ENCODE data around the gene DNALI1. TPM values are rescaled to one million over a fixed set of nuclear protein-coding genes. Genes with fewer than 3 reads are reported as not detected.

DNALI1 gene
- total and polyA plus RNA-seq, 2 of the 4 experiments (the other 2 are of a cell fraction) = 9.1 to 10.1 TPM

DNA sequence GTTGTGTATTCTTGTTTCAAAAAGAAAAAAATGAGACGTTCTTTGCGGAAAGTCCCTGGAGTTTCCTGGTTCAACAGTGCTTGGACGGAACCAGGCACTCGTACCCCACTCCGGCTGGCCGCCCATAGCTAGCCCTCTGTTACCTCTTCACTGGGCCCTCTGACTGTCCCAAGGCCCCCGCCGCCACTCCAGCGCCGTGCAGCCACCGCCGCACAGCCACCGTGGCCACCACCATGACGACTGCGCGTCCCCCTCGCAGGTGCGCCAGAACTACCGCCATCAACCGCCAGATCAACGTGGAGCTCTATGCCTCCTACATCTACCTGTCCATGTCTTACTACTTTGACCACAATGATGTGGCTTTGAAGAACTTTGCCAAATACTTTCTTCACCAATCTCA, 12.2 kb upstream of the DNALI1 start:
- H3K4me1 ChIP-seq (ENCODE audit: control insufficient read depth, insufficient read depth, low read length) = no peaks in the 10 kb centered on the region
- DNase-seq (no peak), ATAC-seq (ENCODE audit: low read depth) (no peak)
- H3K23ac ChIP-seq (ENCODE audit: low read depth, low read length) = no peak overlapping the region
- TF ChIP-seq, protein P1, sequence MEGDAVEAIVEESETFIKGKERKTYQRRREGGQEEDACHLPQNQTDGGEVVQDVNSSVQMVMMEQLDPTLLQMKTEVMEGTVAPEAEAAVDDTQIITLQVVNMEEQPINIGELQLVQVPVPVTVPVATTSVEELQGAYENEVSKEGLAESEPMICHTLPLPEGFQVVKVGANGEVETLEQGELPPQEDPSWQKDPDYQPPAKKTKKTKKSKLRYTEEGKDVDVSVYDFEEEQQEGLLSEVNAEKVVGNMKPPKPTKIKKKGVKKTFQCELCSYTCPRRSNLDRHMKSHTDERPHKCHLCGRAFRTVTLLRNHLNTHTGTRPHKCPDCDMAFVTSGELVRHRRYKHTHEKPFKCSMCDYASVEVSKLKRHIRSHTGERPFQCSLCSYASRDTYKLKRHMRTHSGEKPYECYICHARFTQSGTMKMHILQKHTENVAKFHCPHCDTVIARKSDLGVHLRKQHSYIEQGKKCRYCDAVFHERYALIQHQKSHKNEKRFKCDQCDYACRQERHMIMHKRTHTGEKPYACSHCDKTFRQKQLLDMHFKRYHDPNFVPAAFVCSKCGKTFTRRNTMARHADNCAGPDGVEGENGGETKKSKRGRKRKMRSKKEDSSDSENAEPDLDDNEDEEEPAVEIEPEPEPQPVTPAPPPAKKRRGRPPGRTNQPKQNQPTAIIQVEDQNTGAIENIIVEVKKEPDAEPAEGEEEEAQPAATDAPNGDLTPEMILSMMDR (conservative IDR thresholded peaks at IDR 0.05; ENCODE audit: low read depth, low read length) = no peak
- TF ChIP-seq CEBPB (IDR thresholded peaks at IDR 0.05; ENCODE audit: low read depth, low read length) (no peak), MAFK (IDR thresholded peaks at IDR 0.05; ENCODE audit: low read depth, low read length) (no peak), RFX5 (IDR thresholded peaks at IDR 0.05; ENCODE audit: low read depth, low read length) (no peak), POLR2A (IDR thresholded peaks at IDR 0.05; ENCODE audit: low read depth, low read length) (no peak), FOS (IDR thresholded peaks at IDR 0.05; ENCODE audit: low read depth, low read length) (no peak), NFE2L2 (IDR thresholded peaks at IDR 0.05; ENCODE audit: low read depth, low read length) (no peak), SMC3 (IDR thresholded peaks at IDR 0.05; ENCODE audit: low read depth, low read length) (no peak), RCOR1 (IDR thresholded peaks at IDR 0.05; ENCODE audit: insufficient replicate concordance, low read length) (no peak), CHD1 (IDR thresholded peaks at IDR 0.05; ENCODE audit: low read depth, low read length) (no peak), BHLHE40 (IDR thresholded peaks at IDR 0.05; ENCODE audit: low read depth, low read length) (no peak), RAD21 (IDR thresholded peaks at IDR 0.05; ENCODE audit: low read length) (no peak), MAZ (IDR thresholded peaks at IDR 0.05; ENCODE audit: borderline replicate concordance, low read depth, low read length) (no peak), MXI1 (IDR thresholded peaks at IDR 0.05; ENCODE audit: borderline replicate concordance, low read depth, low read length) (no peak)
- TF ChIP-seq, protein P2, sequence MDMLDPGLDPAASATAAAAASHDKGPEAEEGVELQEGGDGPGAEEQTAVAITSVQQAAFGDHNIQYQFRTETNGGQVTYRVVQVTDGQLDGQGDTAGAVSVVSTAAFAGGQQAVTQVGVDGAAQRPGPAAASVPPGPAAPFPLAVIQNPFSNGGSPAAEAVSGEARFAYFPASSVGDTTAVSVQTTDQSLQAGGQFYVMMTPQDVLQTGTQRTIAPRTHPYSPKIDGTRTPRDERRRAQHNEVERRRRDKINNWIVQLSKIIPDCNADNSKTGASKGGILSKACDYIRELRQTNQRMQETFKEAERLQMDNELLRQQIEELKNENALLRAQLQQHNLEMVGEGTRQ (IDR thresholded peaks at IDR 0.05; ENCODE audit: low read depth, low read length) = no peak
- TF ChIP-seq, protein P3, sequence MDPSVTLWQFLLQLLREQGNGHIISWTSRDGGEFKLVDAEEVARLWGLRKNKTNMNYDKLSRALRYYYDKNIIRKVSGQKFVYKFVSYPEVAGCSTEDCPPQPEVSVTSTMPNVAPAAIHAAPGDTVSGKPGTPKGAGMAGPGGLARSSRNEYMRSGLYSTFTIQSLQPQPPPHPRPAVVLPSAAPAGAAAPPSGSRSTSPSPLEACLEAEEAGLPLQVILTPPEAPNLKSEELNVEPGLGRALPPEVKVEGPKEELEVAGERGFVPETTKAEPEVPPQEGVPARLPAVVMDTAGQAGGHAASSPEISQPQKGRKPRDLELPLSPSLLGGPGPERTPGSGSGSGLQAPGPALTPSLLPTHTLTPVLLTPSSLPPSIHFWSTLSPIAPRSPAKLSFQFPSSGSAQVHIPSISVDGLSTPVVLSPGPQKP (IDR thresholded peaks at IDR 0.05; ENCODE audit: borderline replicate concordance, low read depth, low read length) = no peak
- ChIA-PET POLR2A (ENCODE audit: unreplicated experiment) (no interaction called here), CTCF (interaction anchor here (0.7 kb wide), 1 partner anchor 28 kb away, joined by 6 read pairs; no protein-coding TSS in a partner anchor)
- no peak overlapping the region for H3K4ac ChIP-seq (ENCODE audit: low read depth, low read length)
- WGBS, 2 experiments (ENCODE audit: extremely low coverage in 2 of 2, insufficient read length in 1 of 2) = 97% methylated on average over 19 of the region's 21 CpGs; no CpG with 5 or more reads in 1 of the 2 experiments
- no peak overlapping the region for H4K91ac ChIP-seq (ENCODE audit: insufficient read depth, low read depth, low read length)
- peaks cover 13 to 24% of the 10 kb centered on the region in 2 experiments for H3K79me1 ChIP-seq (ENCODE audit: low read depth in 1 of 2, low read length in 2 of 2)
- intact Hi-C loops (cut with micrococcal nuclease) (no loop called here), in situ Hi-C loops (cut with MboI; ENCODE audit: low sequenced_read_pairs) (no loop called here), dilution Hi-C loops (cut with HindIII; ENCODE audit: low sequenced_read_pairs, unreplicated experiment) (no loop called here)
- H3K27ac ChIP-seq (ENCODE audit: insufficient read depth, low read length) = no peak overlapping the region
- no peak overlapping the region for H2AK5ac ChIP-seq (ENCODE audit: low read depth, low read length)
- no peaks in the 10 kb centered on the region for H3K9me3 ChIP-seq (ENCODE audit: control insufficient read depth, insufficient read depth, low read length)
- H3K27me3 ChIP-seq (ENCODE audit: control insufficient read depth, insufficient read depth, low read length) = no peaks in the 10 kb centered on the region
- peaks cover 39% of the 10 kb centered on the region for H3K36me3 ChIP-seq (ENCODE audit: control insufficient read depth, insufficient read depth, low read length)
- no peak overlapping the region for H3K56ac ChIP-seq (ENCODE audit: extremely low read depth, insufficient read depth, low read length)
- H2BK5ac ChIP-seq (ENCODE audit: low read depth, low read length, poor library complexity, severe bottlenecking) = no peak overlapping the region
- no peak overlapping the region for H2AFZ ChIP-seq (replicated peaks; ENCODE audit: low read length, poor library complexity)
- H3K4me2 ChIP-seq (ENCODE audit: low read depth, low read length) = no peak overlapping the region
- H3K18ac ChIP-seq (ENCODE audit: low read depth, low read length) = no peak overlapping the region
- H2BK15ac ChIP-seq (ENCODE audit: low read depth, low read length) = no peak overlapping the region
- no TSS peak for BruUV-seq (replicated peaks)
- no peak overlapping the region for H4K8ac ChIP-seq (ENCODE audit: low read depth in 2 of 2, low read length in 2 of 2)
- no peak overlapping the region for H2BK120ac ChIP-seq (ENCODE audit: low read depth, low read length)
- H3K9ac ChIP-seq (ENCODE audit: low read depth, low read length) = no peak overlapping the region
- no peak overlapping the region for H2BK20ac ChIP-seq (ENCODE audit: low read depth, low read length)
- no peaks in the 10 kb centered on the region for H3K9me1 ChIP-seq (ENCODE audit: insufficient read depth, low read length)
- no peak overlapping the region for H4K5ac ChIP-seq (ENCODE audit: low read depth, low read length)
- no peak overlapping the region for H3K14ac ChIP-seq (replicated peaks; ENCODE audit: low read depth, low read length)
- H3K4me3 ChIP-seq (ENCODE audit: insufficient read depth, low read depth, low read length) = no peak overlapping the region
- no peak overlapping the region for H2AK9ac ChIP-seq (replicated peaks; ENCODE audit: low read depth, low read length, poor library complexity)
- H4K20me1 ChIP-seq (ENCODE audit: insufficient read depth, low read length) = no peaks in the 10 kb centered on the region; the same call in 1 of the 2 replicates

Data from IMR-90 (cell line).